SJCRH30 (cell line): Measurements from ENCODE around the gene SDC3. TPM values are rescaled to one million over a fixed set of nuclear protein-coding genes. Genes with fewer than 3 reads are reported as not detected.

Source experiments
- DNase-seq, 2 experiments: peaks; one replicate each; pipeline ENCODE4 v3.0.0-alpha.2; 2015 to 2020
- H3K27ac ChIP-seq: fragments of 250-450 bp; sonication (Bioruptor Pico); 2 replicates; pipeline ENCODE4 v1.5.1; 2020; ENCODE audit warnings: mild to moderate bottlenecking, moderate library complexity
- H3K27me3 ChIP-seq: fragments of 250-450 bp; sonication (Bioruptor Pico); 2 replicates; pipeline ENCODE4 v1.5.1; 2020; ENCODE audit warnings: mild to moderate bottlenecking, moderate library complexity
- H3K36me3 ChIP-seq: fragments of 250-450 bp; sonication (Bioruptor Pico); 2 replicates; pipeline ENCODE4 v1.5.1; 2020; ENCODE audit warnings: mild to moderate bottlenecking, moderate library complexity
- H3K4me1 ChIP-seq: fragments of 250-450 bp; sonication (Bioruptor Pico); 2 replicates; pipeline ENCODE4 v1.5.1; 2020; ENCODE audit warnings: mild to moderate bottlenecking, moderate library complexity
- H3K4me3 ChIP-seq: fragments of 250-450 bp; sonication (Bioruptor Pico); 2 replicates; pipeline ENCODE4 v1.5.1; 2020; ENCODE audit warnings: mild to moderate bottlenecking, moderate library complexity
- H3K9me3 ChIP-seq: fragments of 250-450 bp; sonication (Bioruptor Pico); replicated peaks from 2 replicates; pipeline ENCODE4 v1.5.1; 2020; ENCODE audit warnings: mild to moderate bottlenecking, moderate library complexity
- total RNA-seq: library from RNA; depleted of rRNA; stranded (reverse); fragments of >200 nt; shearing (Covaris generic); gene quantifications from 2 replicates; pipeline ENCODE4 v1.2.3, GENCODE V29; 2014

Gene SDC3
- total RNA-seq, 1 experiment from 2014 or later: 201 TPM

DNA sequence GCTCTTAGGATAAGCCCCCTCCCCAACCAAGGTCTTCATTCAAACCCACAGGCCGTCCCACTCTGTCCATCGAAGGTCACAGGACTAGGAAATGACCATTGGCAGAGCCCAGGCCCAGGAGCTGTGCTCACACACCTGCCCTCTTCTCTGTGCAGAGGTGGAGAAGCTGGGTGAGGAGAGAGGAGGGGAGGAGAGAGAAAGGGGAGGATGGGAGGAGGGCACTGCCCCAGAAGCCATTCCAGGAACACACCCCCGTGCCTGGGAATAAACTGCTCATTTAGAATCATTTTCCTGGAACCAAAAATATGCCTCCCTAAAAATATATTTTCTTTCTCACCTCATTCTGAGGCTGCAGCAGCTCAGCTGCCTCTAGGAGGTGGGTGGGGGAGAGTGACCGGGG lies 6.4 kb upstream of the SDC3 start:
- Histone ChIP-seq H3K27me3 (no peaks in the 10 kb centered on the region), H3K4me3 (no peak overlapping the region), H3K36me3 (no peaks in the 10 kb centered on the region), H3K9me3 (no peaks in the 10 kb centered on the region), H3K27ac (no peak overlapping the region), H3K4me1 (peaks cover 30% of the 10 kb centered on the region)
- DNase-seq: no peak

DNA sequence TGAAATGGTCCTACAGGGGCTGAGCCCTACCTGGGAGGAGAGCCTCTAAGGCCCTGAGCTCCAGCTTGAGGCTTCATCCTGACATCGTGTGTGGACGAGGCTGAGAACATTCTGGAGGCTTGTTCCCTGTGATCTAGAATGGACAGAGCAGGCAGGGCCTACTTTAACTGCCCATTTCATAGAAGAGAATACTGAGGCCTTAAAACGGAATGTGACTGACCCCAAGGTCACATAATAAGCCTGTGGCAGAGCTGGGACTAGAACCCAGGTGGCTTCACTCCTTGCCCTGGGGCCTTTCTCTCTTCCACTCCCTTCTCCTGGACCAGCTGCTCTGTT lies 6.0 kb upstream of the SDC3 start:
- no peak overlapping the region for H3K4me3 ChIP-seq
- DNase-seq: no peak
- H3K27ac ChIP-seq: no peak overlapping the region
- no peaks in the 10 kb centered on the region for H3K36me3 ChIP-seq
- H3K9me3 ChIP-seq: no peaks in the 10 kb centered on the region
- no peaks in the 10 kb centered on the region for H3K27me3 ChIP-seq
- peaks cover 30% of the 10 kb centered on the region for H3K4me1 ChIP-seq

DNA sequence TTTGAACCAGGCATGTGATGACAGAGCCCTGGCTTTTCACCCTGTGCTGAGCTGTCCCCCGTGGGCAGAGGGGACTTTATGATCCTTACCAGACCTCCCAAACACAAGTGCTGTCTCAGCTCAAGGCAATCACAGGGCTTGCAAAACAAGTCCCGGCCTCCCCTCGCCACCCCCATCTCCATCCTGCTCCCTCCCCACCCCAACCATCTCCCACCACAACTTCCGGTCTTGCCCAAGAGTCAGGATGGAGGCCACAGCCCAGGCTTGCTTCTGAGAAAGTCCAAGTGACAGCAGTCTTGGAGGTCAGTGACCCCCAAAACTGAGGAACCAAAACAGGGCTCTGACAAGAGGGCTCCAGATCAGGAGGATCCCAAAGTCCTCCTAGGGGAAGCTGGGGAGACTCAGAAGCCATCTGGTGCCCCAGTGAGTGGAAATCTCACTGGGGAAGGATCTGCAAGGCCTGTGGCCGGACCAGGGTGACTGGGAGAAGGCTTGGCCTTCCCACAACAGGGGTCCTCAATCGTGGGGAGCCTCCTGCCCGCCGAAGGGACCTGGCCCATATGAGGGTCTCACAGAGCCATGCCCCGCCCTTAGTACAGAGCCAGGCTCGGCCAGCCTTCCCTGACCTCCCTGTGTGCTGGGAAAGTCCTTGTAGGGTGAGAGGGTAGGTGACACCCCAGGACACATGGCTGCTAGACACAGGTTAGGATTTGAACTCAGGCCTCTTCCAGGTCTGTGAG lies 4.5 kb upstream of the SDC3 start:
- Histone ChIP-seq H3K27ac (no peak overlapping the region), H3K36me3 (no peaks in the 10 kb centered on the region), H3K4me1 (peaks cover 24% of the 10 kb centered on the region), H3K9me3 (no peaks in the 10 kb centered on the region), H3K27me3 (no peaks in the 10 kb centered on the region), H3K4me3 (no peak overlapping the region)
- no peak for DNase-seq

- Histone ChIP-seq H3K9me3 (no peaks in the 10 kb centered on the region), H3K27me3 (no peaks in the 10 kb centered on the region), H3K36me3 (no peaks in the 10 kb centered on the region), H3K4me3 (no peak overlapping the region), H3K4me1 (peaks cover 24% of the 10 kb centered on the region), H3K27ac (no peak overlapping the region)
- peak in 1 of 2 experiments; percentile 3 for DNase-seq
These were observed 3.7 kb upstream of the SDC3 start for GRCh38 chr1:30912224-30912623.

GRCh38 chr1:30911059-30911954 lies 2.7 kb upstream of the SDC3 start:
- H3K27ac ChIP-seq: peak overlapping the region; percentile 81
- peak; percentile 93 to 98 for DNase-seq
- no peak overlapping the region for H3K4me3 ChIP-seq
- H3K27me3 ChIP-seq: no peaks in the 10 kb centered on the region
- no peaks in the 10 kb centered on the region for H3K9me3 ChIP-seq
- no peaks in the 10 kb centered on the region for H3K36me3 ChIP-seq
- peaks cover 24% of the 10 kb centered on the region for H3K4me1 ChIP-seq

GRCh38 chr1:30909365-30910068 lies 959 bp upstream of the SDC3 start:
- Histone ChIP-seq H3K4me1 (peaks cover 26% of the 10 kb centered on the region), H3K36me3 (no peaks in the 10 kb centered on the region), H3K27me3 (no peaks in the 10 kb centered on the region), H3K9me3 (no peaks in the 10 kb centered on the region), H3K27ac (peak overlapping the region; percentile 81), H3K4me3 (peak overlapping the region; percentile 64)
- DNase-seq: peak; percentile 82 to 89

GRCh38 chr1:30908316-30908695 lies 252 bp downstream of the SDC3 start:
- DNase-seq: no peak
- Histone ChIP-seq H3K4me3 (peak overlapping the region; percentile 82), H3K9me3 (no peaks in the 10 kb centered on the region), H3K27me3 (no peaks in the 10 kb centered on the region), H3K36me3 (0 out of 2 replicates have a peak, but pooled peaks cover 3% of the 10 kb centered on the region), H3K4me1 (peaks cover 30% of the 10 kb centered on the region), H3K27ac (no peak overlapping the region)

DNA sequence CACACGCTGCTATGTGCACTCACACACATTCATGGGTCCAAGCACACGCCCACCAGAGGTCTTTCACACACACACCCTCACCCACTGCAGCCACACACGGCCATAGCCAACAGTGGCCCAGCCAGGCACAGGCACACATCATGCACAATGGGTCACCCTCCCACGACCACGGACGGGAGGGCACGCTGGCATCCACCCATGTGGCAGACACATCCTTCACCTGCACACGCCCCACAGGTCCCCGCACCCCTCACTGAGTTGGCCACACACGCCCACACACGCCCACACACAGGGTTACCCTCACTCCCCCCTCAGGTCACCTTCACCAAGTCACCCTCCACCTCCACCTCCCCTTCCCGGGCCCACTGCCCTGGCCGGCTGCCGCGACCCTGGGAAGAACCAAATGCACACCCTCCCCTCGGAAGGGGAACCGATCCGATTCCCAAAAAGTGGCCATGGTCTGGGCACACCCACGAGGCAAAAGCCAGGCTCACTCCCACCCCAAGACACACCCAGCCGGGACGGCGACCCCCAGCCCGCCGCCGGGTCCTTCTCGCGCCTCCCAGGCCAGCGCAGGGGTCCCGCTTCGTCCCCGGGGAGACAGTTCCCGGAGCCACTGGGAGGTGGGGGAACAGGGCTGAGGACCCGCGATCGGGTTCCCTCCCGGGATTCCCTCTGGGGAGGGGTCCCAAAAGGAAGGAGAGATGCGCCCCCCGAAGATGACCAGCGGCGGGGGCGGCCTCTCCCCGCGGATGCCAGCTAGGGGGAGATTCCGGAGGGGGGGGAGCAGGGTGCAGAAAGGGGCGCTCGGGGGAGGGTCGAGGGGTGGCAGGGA lies 860 bp downstream of the SDC3 start:
- DNase-seq: peak; percentile 15 to 26
- Histone ChIP-seq H3K27ac (peak overlapping the region; percentile 46; the same call in 1 of the 2 replicates), H3K9me3 (no peaks in the 10 kb centered on the region), H3K4me1 (peaks cover 34% of the 10 kb centered on the region), H3K27me3 (no peaks in the 10 kb centered on the region), H3K4me3 (peak overlapping the region; percentile 82), H3K36me3 (0 out of 2 replicates have a peak, but pooled peaks cover 3% of the 10 kb centered on the region)

DNA sequence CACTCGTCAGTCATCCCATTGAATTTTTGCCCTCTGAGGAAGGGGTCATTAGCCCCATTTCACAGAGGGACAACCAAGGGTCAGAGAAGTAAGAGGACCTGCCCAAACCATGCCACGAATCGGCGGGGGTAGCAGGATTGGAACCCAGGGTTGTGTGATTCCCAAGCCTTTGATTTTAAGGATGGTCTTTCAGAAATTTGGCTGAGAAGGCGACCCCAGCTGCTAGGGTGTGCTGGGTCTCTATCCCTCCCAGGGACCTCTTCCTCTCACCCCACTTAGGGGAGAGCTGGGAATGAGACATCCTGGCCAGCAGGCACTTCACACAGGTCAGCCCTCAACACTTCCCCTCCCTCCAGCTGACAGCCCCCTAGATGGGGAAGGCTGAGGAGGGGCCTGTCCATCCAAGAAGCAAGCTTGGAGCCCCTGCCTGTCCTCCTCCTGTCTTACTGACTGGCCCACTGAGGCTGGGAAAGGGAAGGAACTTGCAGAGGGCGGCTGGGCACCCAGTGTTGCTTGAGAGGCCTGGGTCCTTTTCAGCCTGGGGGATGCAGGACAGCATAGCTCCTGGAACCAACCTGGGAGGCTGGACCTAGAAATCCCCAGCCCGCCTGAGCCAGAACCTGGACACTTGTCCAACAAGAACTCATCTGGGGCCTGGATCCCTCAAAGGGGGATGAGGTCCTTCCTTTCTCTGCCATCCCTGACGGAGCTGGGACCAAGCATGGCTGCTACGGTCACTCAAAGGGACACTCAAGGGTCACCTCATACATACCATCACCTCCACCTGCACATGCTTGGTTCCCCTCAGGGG lies 1.7 kb downstream of the SDC3 start:
- peak in 1 of 2 experiments; percentile 12 for DNase-seq
- H3K4me1 ChIP-seq: peaks cover 35% of the 10 kb centered on the region
- H3K9me3 ChIP-seq: no peaks in the 10 kb centered on the region
- no peaks in the 10 kb centered on the region for H3K27me3 ChIP-seq
- peak overlapping the region; percentile 82 for H3K4me3 ChIP-seq
- H3K27ac ChIP-seq: no peak overlapping the region
- H3K36me3 ChIP-seq: 0 out of 2 replicates have a peak, but pooled peaks cover 3% of the 10 kb centered on the region

DNA sequence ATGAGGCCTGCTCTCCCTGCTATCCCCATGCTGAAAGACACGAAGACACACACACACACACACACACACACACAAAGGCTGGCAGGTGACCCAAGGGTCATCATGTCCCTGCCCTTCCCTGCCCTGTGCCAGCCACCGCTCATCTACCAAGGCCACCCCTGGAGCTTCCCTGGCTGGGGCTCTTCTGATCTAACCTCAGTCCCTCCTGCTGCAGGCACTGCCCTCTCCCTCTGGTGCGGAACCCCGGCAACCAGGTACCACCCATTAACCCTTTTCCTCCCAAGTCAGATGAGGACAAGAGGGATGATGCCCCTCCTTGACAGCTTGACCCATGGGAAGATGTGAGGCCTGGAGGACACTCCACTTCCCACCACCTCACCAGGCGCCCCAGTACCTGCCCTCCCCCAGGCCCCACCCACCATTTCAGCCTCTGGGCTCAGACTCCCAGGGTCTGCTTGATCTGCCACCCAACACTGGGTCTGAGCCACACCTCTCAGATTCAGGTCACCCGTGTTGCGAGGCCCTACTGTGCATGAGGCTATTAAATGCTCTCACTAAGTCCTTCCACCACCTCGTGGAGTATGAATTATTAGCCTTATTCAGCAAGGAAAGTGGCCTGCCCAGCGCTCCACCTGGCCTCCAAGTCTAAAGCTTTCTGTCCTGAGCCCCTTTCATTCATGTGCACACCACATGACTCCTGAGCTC lies 2.5 kb downstream of the SDC3 start:
- no peak for DNase-seq
- Histone ChIP-seq H3K4me1 (peaks cover 30% of the 10 kb centered on the region), H3K9me3 (no peaks in the 10 kb centered on the region)

DNA sequence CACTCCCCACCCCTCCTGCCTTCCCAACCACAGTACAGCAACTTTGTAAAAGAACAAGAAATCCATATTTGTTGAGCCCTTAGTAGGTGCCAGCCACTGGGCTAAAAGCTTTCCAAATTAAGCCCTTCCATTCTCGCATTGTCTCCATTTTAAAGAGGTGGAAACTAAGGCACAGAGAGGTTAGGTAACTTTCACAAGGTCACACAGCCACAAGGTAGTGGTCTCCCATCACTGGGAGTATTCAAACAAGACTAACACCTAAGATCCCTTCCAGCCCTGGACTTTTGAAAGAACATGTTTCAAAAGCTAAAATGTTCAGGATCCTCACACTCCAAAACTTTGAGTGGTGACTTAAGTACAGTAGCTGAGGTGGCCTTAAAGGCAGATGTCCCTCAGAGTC lies 3.2 kb downstream of the SDC3 start:
- Histone ChIP-seq H3K4me1 (peaks cover 24% of the 10 kb centered on the region), H3K27me3 (no peaks in the 10 kb centered on the region), H3K27ac (no peak overlapping the region), H3K36me3 (0 out of 2 replicates have a peak, but pooled peaks cover 3% of the 10 kb centered on the region), H3K9me3 (no peaks in the 10 kb centered on the region), H3K4me3 (no peak overlapping the region)
- DNase-seq: no peak

More for the DNA sequence above, 2.5 kb downstream of the SDC3 start:
- Histone ChIP-seq H3K27me3 (no peaks in the 10 kb centered on the region), H3K4me3 (no peak overlapping the region), H3K27ac (no peak overlapping the region), H3K36me3 (0 out of 2 replicates have a peak, but pooled peaks cover 3% of the 10 kb centered on the region)

DNA sequence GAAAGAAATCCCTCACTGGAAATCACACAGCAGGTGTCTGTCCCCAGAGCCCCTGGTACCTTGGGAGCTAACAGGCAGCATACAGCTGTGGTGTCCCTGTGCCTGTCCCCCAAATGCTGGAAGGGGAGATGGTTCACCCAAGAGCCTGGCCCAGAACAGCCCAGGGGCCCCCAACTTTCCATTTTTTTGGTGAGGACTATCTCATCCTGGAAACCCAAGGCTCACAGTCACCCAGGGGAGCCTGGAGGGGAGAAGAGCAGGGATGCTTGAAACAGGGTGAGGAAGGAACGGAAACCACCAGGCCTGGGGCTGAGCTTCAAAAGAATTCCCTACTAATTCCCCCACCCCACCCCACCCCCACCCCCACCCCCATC lies 3.6 kb downstream of the SDC3 start:
- no peak overlapping the region for H3K27ac ChIP-seq
- no peak for DNase-seq
- 0 out of 2 replicates have a peak, but pooled peaks cover 3% of the 10 kb centered on the region for H3K36me3 ChIP-seq
- H3K27me3 ChIP-seq: no peaks in the 10 kb centered on the region
- no peaks in the 10 kb centered on the region for H3K9me3 ChIP-seq
- no peak overlapping the region for H3K4me3 ChIP-seq
- H3K4me1 ChIP-seq: peaks cover 25% of the 10 kb centered on the region
